GM12872 (cell line): ENCODE results near the gene RAX2.

Experiments
- CTCF ChIP-seq: IDR thresholded peaks from 3 replicates; pipeline ENCODE4 v1.5.1; 2011; ENCODE audit warnings: low read depth, mild to moderate bottlenecking, low read length, moderate library complexity; ENCODE audit not compliant: insufficient read depth

The RAX2 gene

GRCh38 chr19:3736106-3736724 lies 35.8 kb downstream of the RAX2 start:
- TF ChIP-seq CTCF: no peak

- no peak for TF ChIP-seq CTCF
These were observed 37.8 kb downstream of the RAX2 start for GRCh38 chr19:3734310-3734600.

GRCh38 chr19:3733549-3734309 lies 38.3 kb downstream of the RAX2 start:
- TF ChIP-seq CTCF: no peak

- TF ChIP-seq CTCF: no peak
These were observed 39.9 kb downstream of the RAX2 start for GRCh38 chr19:3732108-3732507.

- no peak for TF ChIP-seq CTCF
These were observed 41.5 kb downstream of the RAX2 start for GRCh38 chr19:3730457-3730958.

- no peak for TF ChIP-seq CTCF
These were observed 46.3 kb downstream of the RAX2 start for GRCh38 chr19:3725640-3726310.

GRCh38 chr19:3725121-3725520 lies 46.9 kb downstream of the RAX2 start:
- no peak for TF ChIP-seq CTCF
